Neuronal stem cell (in vitro differentiated cells): Measurements from ENCODE around the gene CLK3.

Experiments
- DNase-seq: peaks from one replicate; pipeline ENCODE4 v3.0.0-alpha.2; 2013; ENCODE audit warnings: low spot score
- H2AFZ ChIP-seq: one replicate; pipeline ENCODE4 v1.6.1; 2013; ENCODE audit warnings: mild to moderate bottlenecking, low read length, inconsistent platforms
- H2AK5ac ChIP-seq: 2 replicates; pipeline ENCODE4 v1.6.1; 2013; ENCODE audit warnings: low read depth, mild to moderate bottlenecking, inconsistent platforms, low read length, moderate library complexity, mixed read lengths
- H2BK120ac ChIP-seq: 2 replicates; pipeline ENCODE4 v1.6.1; 2013; ENCODE audit warnings: low read depth, mild to moderate bottlenecking, inconsistent platforms, low read length, moderate library complexity, mixed read lengths
- H2BK12ac ChIP-seq: one replicate; pipeline ENCODE4 v1.6.1; 2013; ENCODE audit warnings: low read length, inconsistent platforms
- H2BK15ac ChIP-seq: 2 replicates; pipeline ENCODE4 v1.6.1; 2013; ENCODE audit warnings: mild to moderate bottlenecking, low read length, inconsistent platforms, mixed read lengths
- H2BK5ac ChIP-seq: one replicate; pipeline ENCODE4 v1.6.1; 2013; ENCODE audit warnings: inconsistent platforms, mild to moderate bottlenecking, low read length, moderate library complexity
- H3K14ac ChIP-seq: one replicate; pipeline ENCODE4 v1.6.1; 2013; ENCODE audit warnings: low read length, inconsistent platforms
- H3K18ac ChIP-seq: 2 replicates; pipeline ENCODE4 v1.6.1; 2013; ENCODE audit warnings: low read length, inconsistent platforms
- H3K23ac ChIP-seq: 2 replicates; pipeline ENCODE4 v1.6.1; 2013; ENCODE audit warnings: low read depth, mild to moderate bottlenecking, mixed read lengths, low read length, inconsistent platforms; ENCODE audit not compliant: poor library complexity
- H3K27ac ChIP-seq: replicated peaks from 3 replicates; pipeline ENCODE4 v1.5.1; 2013; ENCODE audit warnings: low read length, inconsistent platforms
- H3K27me3 ChIP-seq, 3 experiments: 2 replicates each; pipeline ENCODE4 v1.6.1; 2013; ENCODE audit warnings: low read length in 3 of 3, mild to moderate bottlenecking in 2 of 3, inconsistent platforms in 1 of 3, low read depth in 1 of 3, mixed read lengths in 1 of 3, moderate library complexity in 1 of 3; ENCODE audit not compliant: control insufficient read depth in 3 of 3, insufficient read depth in 3 of 3
- H3K36me3 ChIP-seq, 2 donors: replicated peaks in 1 of 2; 2 replicates each; pipeline ENCODE4 v1.6.1; 2013; ENCODE audit warnings: low read length in 2 of 2; ENCODE audit not compliant: control insufficient read depth in 2 of 2, insufficient read depth in 2 of 2
- H3K4ac ChIP-seq: 2 replicates; pipeline ENCODE4 v1.6.1; 2013; ENCODE audit warnings: inconsistent platforms, mild to moderate bottlenecking, low read length, moderate library complexity
- H3K4me1 ChIP-seq, 2 donors: 1 replicate in 1 of 2; 2 replicates in 1 of 2; pipeline ENCODE4 v1.6.1; 2013; ENCODE audit warnings: low read length in 2 of 2, low read depth in 1 of 2; ENCODE audit not compliant: control insufficient read depth in 2 of 2, insufficient read depth in 1 of 2
- H3K4me2 ChIP-seq: one replicate; pipeline ENCODE4 v1.6.1; 2013; ENCODE audit warnings: mild to moderate bottlenecking, low read length, inconsistent platforms; ENCODE audit not compliant: insufficient read depth, poor library complexity, severe bottlenecking
- H3K4me3 ChIP-seq, 2 donors: 2 replicates each; pipeline ENCODE4 v1.5.1; 2013; ENCODE audit warnings: low read length in 2 of 2, mild to moderate bottlenecking in 2 of 2, inconsistent platforms in 1 of 2, moderate library complexity in 1 of 2
- H3K79me1 ChIP-seq: one replicate; pipeline ENCODE4 v1.6.1; 2013; ENCODE audit warnings: low read depth, mild to moderate bottlenecking, inconsistent platforms, low read length, moderate library complexity
- H3K9ac ChIP-seq: one replicate; pipeline ENCODE4 v1.6.1; 2013; ENCODE audit warnings: mild to moderate bottlenecking, low read depth, low read length, inconsistent platforms; ENCODE audit not compliant: poor library complexity
- H3K9me3 ChIP-seq, 2 donors: replicated peaks in 1 of 2; 2 replicates each; pipeline versions ENCODE3 to v1.6.1; 2013; ENCODE audit warnings: low read length in 2 of 2, mild to moderate bottlenecking in 2 of 2, inconsistent platforms in 1 of 2, low read depth in 1 of 2, mixed read lengths in 1 of 2, moderate library complexity in 1 of 2; ENCODE audit not compliant: control insufficient read depth in 2 of 2, insufficient read depth in 1 of 2
- H4K8ac ChIP-seq: one replicate; pipeline ENCODE4 v1.6.1; 2013; ENCODE audit warnings: low read depth, mild to moderate bottlenecking, inconsistent platforms, low read length, moderate library complexity
- H4K91ac ChIP-seq: one replicate; pipeline ENCODE4 v1.6.1; 2013; ENCODE audit warnings: low read length, low read depth, mild to moderate bottlenecking, inconsistent platforms; ENCODE audit not compliant: poor library complexity
- WGBS, 2 donors: extraction: QIAGEN DNeasy Blood & Tissue Kit; methylation state at CpG; one replicate each; pipeline ENCODE4 v1.1.7; 2013; ENCODE audit warnings: missing lambda C conversion rate in 2 of 2, mixed read lengths in 1 of 2; ENCODE audit not compliant: insufficient read length in 2 of 2, insufficient replicate concordance in 1 of 2; ENCODE audit errors: extremely low coverage in 2 of 2; 5-methylcytosine and 5-hydroxymethylcytosine counted together

The CLK3 gene

GRCh38 chr15:74610302-74610951, 5.2 kb upstream of the CLK3 start:
- Histone ChIP-seq H2BK15ac (peak overlapping the region; percentile 71), H3K27ac (no peak overlapping the region), H3K14ac (peak overlapping the region; percentile 67), H3K4ac (no peak overlapping the region), H3K79me1 (no peaks in the 10 kb centered on the region), H2AK5ac (peak overlapping the region; percentile 54), H3K18ac (peak overlapping the region; percentile 77), H3K4me1 (peaks cover 0 to 5% of the 10 kb centered on the region in 2 donors), H2BK120ac (no peak overlapping the region), H3K9me3 (no peaks in the 10 kb centered on the region), H2BK12ac (peak overlapping the region; percentile 91), H3K23ac (peak overlapping the region; percentile 82), H4K8ac (no peak overlapping the region), H3K36me3 (no peaks in the 10 kb centered on the region), H3K27me3 (peaks cover 0 to 3% (median 0%) of the 10 kb centered on the region in 3 experiments), H2AFZ (no peak overlapping the region), H3K9ac (peak overlapping the region; percentile 27), H4K91ac (no peak overlapping the region), H3K4me2 (no peak overlapping the region), H2BK5ac (no peak overlapping the region), H3K4me3 (no peak overlapping the region)
- no peak for DNase-seq
- no CpG with 5 or more reads among the region's 7 CpGs for WGBS, 2 donors

GRCh38 chr15:74611341-74611740, 4.3 kb upstream of the CLK3 start:
- peaks cover 0 to 3% (median 0%) of the 10 kb centered on the region in 3 experiments for H3K27me3 ChIP-seq
- H3K79me1 ChIP-seq = peaks cover 3% of the 10 kb centered on the region
- H3K36me3 ChIP-seq = no peaks in the 10 kb centered on the region
- no peak overlapping the region for H2BK12ac ChIP-seq
- H3K4me1 ChIP-seq = peaks cover 0 to 5% of the 10 kb centered on the region in 2 donors
- H2AFZ ChIP-seq = no peak overlapping the region
- no peak overlapping the region for H3K4ac ChIP-seq
- no peak overlapping the region for H4K8ac ChIP-seq
- H2BK5ac ChIP-seq = no peak overlapping the region
- no peak overlapping the region for H2BK120ac ChIP-seq
- no peak overlapping the region for H3K18ac ChIP-seq
- no peak overlapping the region for H3K9ac ChIP-seq
- no peak for DNase-seq
- H2AK5ac ChIP-seq = no peak overlapping the region
- H3K23ac ChIP-seq = no peak overlapping the region
- WGBS, 2 donors = no CpG with 5 or more reads among the region's 11 CpGs
- no peak overlapping the region for H3K14ac ChIP-seq
- no peaks in the 10 kb centered on the region for H3K9me3 ChIP-seq
- H3K4me2 ChIP-seq = no peak overlapping the region
- no peak overlapping the region for H3K4me3 ChIP-seq
- no peak overlapping the region for H3K27ac ChIP-seq
- H4K91ac ChIP-seq = no peak overlapping the region
- peak overlapping the region; percentile 67 for H2BK15ac ChIP-seq

DNA sequence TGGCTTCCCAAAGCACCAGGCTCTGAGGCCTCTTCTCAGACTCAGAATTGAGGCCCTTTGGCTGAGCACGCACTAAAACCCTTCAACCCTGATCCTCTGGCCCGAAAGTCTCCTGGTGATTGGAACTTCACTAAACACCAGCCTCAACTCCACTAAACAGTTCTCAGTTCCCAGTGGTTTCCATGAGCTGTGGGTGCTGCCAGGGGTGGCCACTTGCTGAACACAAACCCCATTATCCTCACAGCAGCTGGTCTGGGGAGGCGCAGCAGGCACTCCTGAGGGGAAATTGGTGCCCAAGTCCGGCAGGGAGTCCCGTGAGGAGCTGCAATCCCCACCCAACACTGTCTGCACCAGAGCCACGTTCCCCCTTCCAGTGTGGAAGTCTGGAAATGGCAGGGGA, 3.8 kb upstream of the CLK3 start:
- peak overlapping the region; percentile 67 for H2BK15ac ChIP-seq
- H3K23ac ChIP-seq = no peak overlapping the region
- DNase-seq = no peak
- no peak overlapping the region for H3K9ac ChIP-seq
- H3K4me1 ChIP-seq = peaks cover 2 to 9% of the 10 kb centered on the region in 2 donors
- no peak overlapping the region for H2BK12ac ChIP-seq
- H3K27ac ChIP-seq = no peak overlapping the region
- H3K14ac ChIP-seq = no peak overlapping the region
- no peak overlapping the region for H4K8ac ChIP-seq
- peaks cover 0 to 3% (median 0%) of the 10 kb centered on the region in 3 experiments for H3K27me3 ChIP-seq
- no peak overlapping the region for H2BK5ac ChIP-seq
- H3K79me1 ChIP-seq = peaks cover 7% of the 10 kb centered on the region
- H3K9me3 ChIP-seq = no peaks in the 10 kb centered on the region
- no peak overlapping the region for H2BK120ac ChIP-seq
- no peak overlapping the region for H3K4me2 ChIP-seq
- H3K4ac ChIP-seq = no peak overlapping the region
- H2AFZ ChIP-seq = no peak overlapping the region
- no peaks in the 10 kb centered on the region for H3K36me3 ChIP-seq
- H3K18ac ChIP-seq = no peak overlapping the region
- peak overlapping the region; percentile 60 for H2AK5ac ChIP-seq
- H3K4me3 ChIP-seq = no peak overlapping the region
- H4K91ac ChIP-seq = no peak overlapping the region
- no CpG with 5 or more reads among the region's 6 CpGs for WGBS, 2 donors

GRCh38 chr15:74612677-74613076, 3.0 kb upstream of the CLK3 start:
- Histone ChIP-seq H3K27ac (no peak overlapping the region), H3K18ac (no peak overlapping the region), H3K4me2 (no peak overlapping the region), H3K4me1 (peaks cover 9 to 11% of the 10 kb centered on the region in 2 donors), H3K9ac (no peak overlapping the region), H2BK15ac (no peak overlapping the region), H3K4ac (no peak overlapping the region), H3K36me3 (peaks cover 0 to 6% of the 10 kb centered on the region in 2 donors), H3K4me3 (no peak overlapping the region), H3K9me3 (no peaks in the 10 kb centered on the region), H3K27me3 (peaks cover 0 to 3% (median 0%) of the 10 kb centered on the region in 3 experiments), H2BK12ac (no peak overlapping the region), H3K14ac (no peak overlapping the region), H2BK5ac (no peak overlapping the region), H3K23ac (peak overlapping the region; percentile 19), H4K8ac (no peak overlapping the region), H2AFZ (no peak overlapping the region), H2AK5ac (peak overlapping the region; percentile 93), H3K79me1 (peaks cover 7% of the 10 kb centered on the region), H2BK120ac (no peak overlapping the region), H4K91ac (no peak overlapping the region)
- DNase-seq = no peak
- WGBS, 2 donors = no CpG with 5 or more reads among the region's 2 CpGs
